Ovary (tissue), 9 donors: ENCODE data around the gene NRL. TPM values are rescaled to one million over a fixed set of nuclear protein-coding genes. Genes with fewer than 3 reads are reported as not detected.

Experiments used
- DNase-seq, 5 donors: peaks; one replicate each; pipeline ENCODE4 v3.0.0-alpha.2; 2019 to 2020
- H3K27ac ChIP-seq, 2 donors: fragments of 200-600 bp; one replicate each; pipeline versions ENCODE4 v1.5.1 to v1.8.0; 2019 to 2022
- H3K27me3 ChIP-seq: fragments of 200-600 bp; one replicate; pipeline ENCODE4 v1.8.0; 2022
- H3K36me3 ChIP-seq: fragments of 200-600 bp; sonication (generic); one replicate; pipeline ENCODE4 v1.5.1; 2019
- H3K4me1 ChIP-seq: one replicate; pipeline ENCODE4 v1.8.1; 2013; ENCODE audit warnings: mild to moderate bottlenecking, moderate library complexity; ENCODE audit not compliant: insufficient read depth
- H3K4me3 ChIP-seq: fragments of 200-600 bp; sonication (generic); one replicate; pipeline ENCODE4 v1.5.1; 2017
- H3K9me3 ChIP-seq, 2 donors: fragments of 200-600 bp in 1 of 2; sonication (generic) in 1 of 2; one replicate each; pipeline versions ENCODE4 v1.5.1 to v1.8.1; 2013 to 2019; ENCODE audit warnings: mild to moderate bottlenecking in 1 of 2, moderate library complexity in 1 of 2
- CTCF ChIP-seq, 3 donors: fragments of 450-650 bp in 2 of 3; fragments of 200-600 bp in 1 of 3; IDR thresholded peaks; one replicate each; pipeline versions ENCODE4 v1.5.1 to v1.8.0; 2016 to 2022; ENCODE audit warnings: antibody characterized with exemption in 3 of 3, mild to moderate bottlenecking in 1 of 3
- EP300 ChIP-seq: sonication (generic); formaldehyde crosslinking; IDR thresholded peaks from one replicate; pipeline ENCODE4 v1.6.1; 2017; ENCODE audit warnings: antibody characterized with exemption
- POLR2A ChIP-seq: fragments of 450-650 bp; IDR thresholded peaks from one replicate; pipeline ENCODE4 v1.6.1; 2017; ENCODE audit warnings: antibody characterized with exemption, mild to moderate bottlenecking, moderate library complexity
- WGBS, 3 donors: extraction: QIAGEN DNeasy Blood & Tissue Kit in 1 of 3; methylation state at CpG; one replicate each; pipeline versions ENCODE4 v1.1.5 to v1.1.7; 2013 to 2017; 5-methylcytosine and 5-hydroxymethylcytosine counted together
- intact Hi-C, 4 donors: fragments of 100-400 bp; cut with DNase I; formaldehyde crosslinking; loops; one replicate each; pipeline versions ENCODE4 v1.11.0 to v1.15.1; 2022 to 2023
- polyA plus RNA-seq, 2 donors: library from polyadenylated mRNA; stranded (reverse); fragments of 200-250 nt in 1 of 2; fragments of 350-450 nt in 1 of 2; fragmentation: Illumina TruSeq in 1 of 2; extraction: RNeasy Lipid Tissue Mini Kit (QIAGEN cat#74804) in 1 of 2; gene quantifications; one replicate each; pipeline ENCODE4 v1.2.3, GENCODE V29; 2013 to 2014
- total RNA-seq, 7 donors: library from RNA; depleted of rRNA in 2 of 7; stranded (reverse); fragments of >200 nt in 2 of 7; fragmentation: NEBNext Ultra II Directional in 3 of 7; extraction: Animal tissue kit (Norgen Biotek cat#: 25700) in 3 of 7; gene quantifications; one replicate each; pipeline versions ENCODE4 v1.1.0 to v1.2.4, GENCODE V29; 2016 to 2023
- donor health status: DM: no; HTN: no; CAD: no; lungs with moderate emphysema.
- donor health status: DM: no; HTN: no; CAD: no.
- donor health status: Bipolar disorder and iron deficiency.
- donor health status: DM: yes; HTN: yes; CAD: no.
- donor health status: DM: no; HTN: no; CAD: no.
- donor health status: DM: yes; HTN: yes; CAD: no.

Gene NRL
- total and polyA plus RNA-seq, 9 donors, result 0.78 to 4.1 (median 2.8) TPM

- no peaks in the 10 kb centered on the region for H3K9me3 ChIP-seq
- H3K27me3 ChIP-seq, result no peaks in the 10 kb centered on the region
- no peak for DNase-seq
- TF ChIP-seq POLR2A (no peak), CTCF (IDR thresholded peaks at IDR 0.05) (no peak), EP300 (no peak)
- intact Hi-C loops, result no loop called here
- H3K4me3 ChIP-seq, result no peak overlapping the region
- H3K4me1 ChIP-seq, result no peaks in the 10 kb centered on the region
- H3K27ac ChIP-seq, result no peak overlapping the region
- WGBS, 3 donors, result 92 to 94% (median 93%) methylated on average over 10 of the region's 10 CpGs
- no peaks in the 10 kb centered on the region for H3K36me3 ChIP-seq
Observed at GRCh38 chr14:24155100-24155499, 40.4 kb upstream of the NRL start.

DNA sequence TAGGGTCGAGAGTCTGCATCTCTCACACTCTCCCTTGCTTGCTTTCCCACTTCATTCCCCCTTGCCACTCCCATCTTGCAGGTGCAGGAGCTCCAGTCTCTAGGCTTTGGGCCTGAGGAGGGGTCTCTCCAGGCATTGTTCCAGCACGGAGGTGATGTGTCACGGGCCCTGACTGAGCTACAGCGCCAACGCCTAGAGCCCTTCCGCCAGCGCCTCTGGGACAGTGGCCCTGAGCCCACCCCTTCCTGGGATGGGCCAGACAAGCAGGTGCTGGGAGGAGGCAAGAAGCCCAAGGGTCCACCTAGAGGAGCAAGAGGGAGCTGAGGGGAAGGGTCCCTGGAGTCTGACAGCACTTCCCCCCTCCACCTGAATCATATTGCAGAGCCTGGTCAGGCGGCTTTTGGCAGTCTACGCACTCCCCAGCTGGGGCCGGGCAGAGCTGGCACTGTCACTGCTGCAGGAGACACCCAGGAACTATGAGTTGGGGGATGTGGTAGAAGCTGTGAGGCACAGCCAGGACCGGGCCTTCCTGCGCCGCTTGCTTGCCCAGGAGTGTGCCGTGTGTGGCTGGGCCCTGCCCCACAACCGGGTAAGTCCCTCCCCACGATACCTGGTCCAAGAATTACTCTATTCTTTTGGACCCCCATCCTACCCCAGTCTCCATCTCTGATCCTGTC is 36.8 kb upstream of the NRL start:
- no peaks in the 10 kb centered on the region for H3K9me3 ChIP-seq

GRCh38 chr14:24150993-24151392 is 36.2 kb upstream of the NRL start:
- intact Hi-C loops, result no loop called here
- TF ChIP-seq POLR2A, result no peak
- no peak for TF ChIP-seq EP300
- no peak for TF ChIP-seq CTCF (IDR thresholded peaks at IDR 0.05)

More for the DNA sequence above, 36.8 kb upstream of the NRL start:
- 90 to 92% (median 90%) methylated on average over 16 of the region's 16 CpGs for WGBS, 3 donors
- H3K36me3 ChIP-seq, result no peaks in the 10 kb centered on the region
- H3K27ac ChIP-seq, result no peak overlapping the region
- no peaks in the 10 kb centered on the region for H3K27me3 ChIP-seq
- H3K4me3 ChIP-seq, result no peak overlapping the region
- TF ChIP-seq POLR2A, result no peak
- TF ChIP-seq CTCF (IDR thresholded peaks at IDR 0.05), result no peak
- no peak for TF ChIP-seq EP300
- no peak for DNase-seq
- intact Hi-C loops, result no loop called here
- peaks cover 2% of the 10 kb centered on the region for H3K4me1 ChIP-seq

GRCh38 chr14:24150567-24150966 is 35.8 kb upstream of the NRL start:
- WGBS, 3 donors, result 87 to 93% (median 88%) methylated on average over 9 of the region's 9 CpGs
- no peaks in the 10 kb centered on the region for H3K27me3 ChIP-seq
- peaks cover 6% of the 10 kb centered on the region for H3K4me1 ChIP-seq
- no peak for TF ChIP-seq POLR2A
- no peak for TF ChIP-seq EP300
- TF ChIP-seq CTCF (IDR thresholded peaks at IDR 0.05), result no peak
- intact Hi-C loops, result no loop called here
- H3K36me3 ChIP-seq, result no peaks in the 10 kb centered on the region
- no peak overlapping the region for H3K4me3 ChIP-seq
- H3K27ac ChIP-seq, result no peak overlapping the region
- H3K9me3 ChIP-seq, result no peaks in the 10 kb centered on the region
- DNase-seq, result no peak

More at GRCh38 chr14:24150993-24151392, 36.2 kb upstream of the NRL start:
- H3K27ac ChIP-seq, result no peak overlapping the region
- no peaks in the 10 kb centered on the region for H3K9me3 ChIP-seq
- H3K36me3 ChIP-seq, result no peaks in the 10 kb centered on the region
- DNase-seq, result no peak
- WGBS, 3 donors, result 70 to 76% (median 75%) methylated on average over 9 of the region's 9 CpGs
- no peaks in the 10 kb centered on the region for H3K27me3 ChIP-seq
- no peak overlapping the region for H3K4me3 ChIP-seq
- H3K4me1 ChIP-seq, result peaks cover 2% of the 10 kb centered on the region
